IPS DF 19.7 (cell line): Measurements from ENCODE around the gene ATG12.
"Not testable (repeated sequence)": the region's sequence is repeated elsewhere in the genome, so short reads cannot be mapped to it uniquely, and the experiment has no call there.

Experiments
- DNase-seq: peaks from one replicate; pipeline ENCODE4 v3.0.0-alpha.2; 2013; ENCODE audit warnings: low read depth, low spot score

Gene ATG12

GRCh38 chr5:115841382-115842088, at the start of gene ATG12, which contains the start of gene AP3S1:
Gene ATG12 (minus strand): TSS chr5:115841565. CDS start chr5:115841552, 13 bp downstream.
Gene AP3S1 (plus strand): TSS chr5:115841935. CDS start chr5:115842038, 103 bp downstream.
- DNase-seq = peak; percentile 83

DNA sequence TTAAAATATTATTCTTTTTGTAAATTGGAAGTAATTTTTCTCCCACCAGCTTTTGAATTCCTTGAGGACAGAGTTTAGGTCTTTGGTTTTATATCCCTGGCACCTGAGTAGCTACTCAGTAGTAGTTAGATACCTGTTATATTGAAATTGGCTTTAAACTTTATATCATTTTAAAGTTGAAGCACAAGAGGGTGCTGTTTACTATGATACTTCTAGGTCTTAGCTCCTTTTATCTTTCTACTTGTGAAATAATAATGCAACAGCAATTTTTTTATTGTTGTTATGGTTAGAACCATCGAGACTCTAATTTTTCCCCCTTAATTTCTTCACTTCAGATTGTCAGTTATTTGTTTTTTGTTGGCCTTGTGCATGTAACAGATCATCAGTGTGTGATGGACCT, 46.7 kb upstream of the ATG12 start:
- DNase-seq = no peak

GRCh38 chr5:115885208-115885607, 43.8 kb upstream of the ATG12 start:
- DNase-seq = not testable (repeated sequence)

DNA sequence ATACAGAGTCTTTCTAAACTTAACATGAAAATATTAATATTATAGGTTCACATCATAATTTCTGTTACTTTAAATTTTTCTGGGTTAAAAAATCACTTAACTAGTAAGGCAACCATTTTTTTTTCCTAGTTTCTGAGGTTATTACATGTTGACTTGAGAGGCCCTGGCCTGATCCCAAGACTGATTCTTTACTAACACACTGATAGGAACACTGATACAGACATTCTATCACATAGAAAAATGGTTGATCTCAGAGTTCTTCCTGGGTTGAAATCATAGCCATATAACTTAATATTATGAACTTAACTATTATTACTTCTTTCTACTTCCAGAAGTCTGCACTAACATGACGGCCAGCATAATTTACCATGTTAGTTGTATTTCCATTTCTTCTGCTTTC, 43.3 kb upstream of the ATG12 start:
- DNase-seq = no peak

GRCh38 chr5:115882434-115882833, 41.1 kb upstream of the ATG12 start:
- DNase-seq = not testable (repeated sequence)

GRCh38 chr5:115877342-115877741, 36.0 kb upstream of the ATG12 start:
- not testable (repeated sequence) for DNase-seq

GRCh38 chr5:115875447-115875846, 34.1 kb upstream of the ATG12 start:
- peak; percentile 5 for DNase-seq

GRCh38 chr5:115873392-115873791, 32.0 kb upstream of the ATG12 start:
- no peak for DNase-seq

GRCh38 chr5:115872447-115872846, 31.1 kb upstream of the ATG12 start:
- no peak for DNase-seq

DNA sequence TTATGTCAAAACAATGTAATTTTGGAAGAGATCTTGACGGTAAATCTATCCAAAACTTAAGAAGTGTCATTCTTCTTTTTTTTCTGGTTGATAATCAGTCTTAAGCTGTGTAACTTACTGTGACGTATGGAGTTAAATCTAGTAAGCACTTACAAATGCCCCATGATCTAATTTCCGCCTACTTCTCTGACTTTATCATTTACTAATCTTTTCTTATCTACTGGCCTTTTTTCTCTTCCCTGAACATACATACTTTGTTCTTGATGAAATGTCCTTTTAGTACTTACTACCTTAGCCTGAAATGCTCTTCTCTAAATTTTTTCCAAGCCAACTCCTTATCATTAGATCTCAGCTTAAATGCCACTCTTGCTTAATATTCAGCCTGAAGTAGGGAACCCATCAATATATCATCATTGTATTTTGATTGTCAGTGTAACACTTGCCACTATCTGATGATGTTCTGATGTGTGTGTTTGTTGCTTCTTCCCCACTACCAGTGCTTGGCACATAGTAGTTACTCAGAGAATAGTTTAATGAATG, 28.0 kb upstream of the ATG12 start:
- no peak for DNase-seq

DNA sequence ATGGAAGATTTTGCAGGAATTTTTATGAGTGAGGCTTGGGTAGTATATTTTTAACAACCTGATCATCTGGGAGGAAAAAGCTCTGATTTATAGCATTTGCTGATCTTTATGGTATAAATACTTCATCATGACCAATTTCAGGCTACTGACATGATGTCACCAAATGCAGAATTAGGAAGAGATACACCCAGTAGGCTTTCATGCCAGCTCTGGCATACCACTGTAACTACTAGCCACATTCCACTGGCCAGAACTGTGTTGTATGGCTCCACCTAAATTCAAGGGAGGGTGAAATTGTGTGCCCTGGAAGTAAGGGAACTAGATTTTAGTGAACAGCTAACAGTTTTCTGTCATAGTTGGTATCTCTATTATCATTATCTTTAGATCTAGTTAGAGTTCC, 18.0 kb upstream of the ATG12 start:
- no peak for DNase-seq

- no peak for DNase-seq
Observed at GRCh38 chr5:115858396-115858795, 17.0 kb upstream of the ATG12 start.

DNA sequence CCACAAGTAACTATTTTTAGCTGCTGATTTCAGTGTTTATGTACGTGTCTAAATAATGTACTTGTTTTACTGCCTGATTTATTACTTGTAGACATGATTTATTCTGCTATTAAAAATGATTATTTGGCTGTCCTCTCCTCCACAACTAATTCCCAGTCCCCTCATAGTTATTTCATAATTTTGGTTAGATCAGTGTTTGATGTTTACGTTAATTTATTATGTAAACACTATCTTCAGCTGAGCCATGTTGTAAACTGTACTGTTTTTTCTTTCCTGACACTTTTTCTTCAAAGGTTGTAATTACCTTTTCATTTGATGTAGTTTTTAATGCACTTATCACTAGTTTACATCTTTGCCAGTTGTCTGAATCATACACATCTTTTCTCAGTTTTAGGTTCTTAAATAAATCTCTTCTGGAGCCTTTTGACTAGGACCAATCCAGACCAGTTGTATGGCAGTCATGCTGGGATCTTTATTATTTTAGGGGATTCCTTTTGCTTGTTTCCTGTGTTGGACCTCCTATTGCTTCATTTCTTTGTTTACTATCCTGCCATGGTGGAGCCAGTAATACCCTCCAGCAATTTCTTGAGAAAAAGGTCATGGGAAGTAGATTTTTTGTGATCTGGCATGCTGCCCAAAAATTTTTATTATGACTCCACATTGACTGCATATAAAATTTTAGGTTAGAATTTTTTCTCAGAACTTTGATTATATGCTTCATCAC, 16.4 kb upstream of the ATG12 start:
- DNase-seq = no peak

DNA sequence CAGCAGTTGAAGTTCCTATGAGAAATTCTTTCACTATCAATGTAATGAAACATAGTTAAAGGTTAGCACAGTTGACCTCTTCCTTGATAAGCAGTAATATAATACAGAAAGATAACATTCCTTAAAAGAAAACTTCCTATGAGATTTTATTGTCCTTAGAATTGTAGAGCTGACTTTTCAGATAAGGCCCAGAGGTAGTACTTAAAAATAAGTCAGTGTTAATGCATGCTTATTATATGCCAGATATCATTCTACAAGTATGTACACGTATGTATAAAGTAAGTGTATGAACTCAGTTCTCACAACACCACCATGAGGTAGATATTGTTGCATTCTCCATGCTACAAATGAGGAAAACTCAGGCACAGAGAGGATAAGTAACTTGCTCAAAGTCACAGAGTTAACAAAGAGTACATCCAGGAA, 15.7 kb upstream of the ATG12 start:
- no peak for DNase-seq

- DNase-seq = no peak
Observed at GRCh38 chr5:115855959-115856358, 14.6 kb upstream of the ATG12 start.

DNA sequence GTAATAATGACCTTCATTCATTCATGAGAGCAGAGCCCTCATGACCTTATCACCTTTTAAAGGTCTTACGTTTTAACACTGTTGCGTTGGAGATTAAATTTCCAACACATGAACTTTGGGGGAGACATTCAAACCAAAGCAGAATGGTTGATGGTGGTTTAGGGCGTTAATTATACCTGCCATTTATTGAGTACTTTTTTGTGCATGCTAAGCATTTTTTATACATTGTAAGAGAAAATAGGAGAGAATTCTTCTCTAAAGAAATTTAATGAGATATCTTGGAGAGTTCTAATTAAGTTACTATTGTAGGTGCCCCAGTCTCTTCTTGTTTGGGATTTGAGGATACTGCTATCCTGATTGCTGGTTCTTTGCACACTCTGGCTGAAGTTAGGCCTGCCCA, 12.8 kb upstream of the ATG12 start:
- DNase-seq = no peak

- DNase-seq = no peak
Observed at GRCh38 chr5:115850744-115851416, 9.5 kb upstream of the ATG12 start.

DNA sequence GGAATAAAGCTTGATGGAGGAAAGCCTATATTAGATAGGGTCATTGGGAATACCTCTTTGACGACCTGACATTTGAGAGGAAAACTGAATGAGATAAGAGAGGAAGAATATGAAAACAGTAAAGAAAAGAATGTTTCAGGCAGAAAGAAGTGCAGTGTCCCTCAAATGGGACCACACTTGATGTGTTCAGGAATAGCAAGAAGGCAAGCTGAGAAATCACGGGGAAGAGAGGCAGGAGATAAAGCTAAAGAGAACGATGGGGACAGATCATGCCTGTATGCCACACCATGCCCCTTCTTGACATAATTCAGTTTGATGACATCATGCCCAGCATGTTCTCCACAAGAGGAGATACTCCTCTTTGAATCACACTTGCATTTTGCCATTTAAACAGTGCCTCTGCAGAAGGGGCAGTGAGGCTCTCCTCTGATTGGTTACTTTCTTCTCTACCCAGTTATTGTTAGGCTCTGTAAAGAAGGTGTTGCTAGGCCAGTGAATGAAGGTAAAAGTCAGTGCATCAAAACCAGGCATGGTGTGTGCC, 8.0 kb upstream of the ATG12 start:
- no peak for DNase-seq

DNA sequence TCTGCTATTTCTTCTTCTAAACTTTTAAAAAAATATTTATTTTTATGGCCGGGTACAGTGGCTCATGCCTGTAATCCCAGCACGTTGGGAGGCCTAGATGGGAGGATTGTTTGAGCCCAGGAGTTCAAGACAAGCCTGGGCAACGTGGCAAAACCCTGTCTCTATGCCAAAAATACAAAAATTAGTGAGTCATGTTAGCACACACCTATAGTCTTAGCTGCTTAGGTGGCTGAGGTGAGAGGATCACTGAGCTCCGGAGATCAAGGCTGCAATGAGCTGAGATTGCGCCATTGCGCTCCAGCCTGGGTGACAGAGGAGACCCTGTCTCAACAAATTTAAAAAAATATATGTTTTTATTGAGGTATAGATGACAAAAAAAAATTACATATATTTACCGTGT, 5.9 kb upstream of the ATG12 start:
- no peak for DNase-seq

GRCh38 chr5:115844321-115844817, 3.0 kb upstream of the ATG12 start:
- no peak for DNase-seq

- no peak for DNase-seq
Observed at GRCh38 chr5:115843444-115844130, 2.2 kb upstream of the ATG12 start.
